Stimulated activated CD4-positive, alpha-beta T cell treated with anti-CD3 and anti-CD28 coated beads, Interleukin-12 subunit alpha, Interleukin-12 subunit beta, amount 100 ng/mL, for 24 hours (primary cell): ENCODE results near the gene CWH43.
A peak's percentile ranks its signal among the peaks of the same experiment; 100 is the strongest.
"Not testable (repeated sequence)": the region's sequence is repeated elsewhere in the genome, so short reads cannot be mapped to it uniquely, and the experiment has no call there.

Source experiments
- DNase-seq, 2 experiments: peaks; one replicate each; pipeline ENCODE4 v3.0.0-alpha.2; 2020; ENCODE audit warnings: low read depth in 2 of 2

The CWH43 gene

DNA sequence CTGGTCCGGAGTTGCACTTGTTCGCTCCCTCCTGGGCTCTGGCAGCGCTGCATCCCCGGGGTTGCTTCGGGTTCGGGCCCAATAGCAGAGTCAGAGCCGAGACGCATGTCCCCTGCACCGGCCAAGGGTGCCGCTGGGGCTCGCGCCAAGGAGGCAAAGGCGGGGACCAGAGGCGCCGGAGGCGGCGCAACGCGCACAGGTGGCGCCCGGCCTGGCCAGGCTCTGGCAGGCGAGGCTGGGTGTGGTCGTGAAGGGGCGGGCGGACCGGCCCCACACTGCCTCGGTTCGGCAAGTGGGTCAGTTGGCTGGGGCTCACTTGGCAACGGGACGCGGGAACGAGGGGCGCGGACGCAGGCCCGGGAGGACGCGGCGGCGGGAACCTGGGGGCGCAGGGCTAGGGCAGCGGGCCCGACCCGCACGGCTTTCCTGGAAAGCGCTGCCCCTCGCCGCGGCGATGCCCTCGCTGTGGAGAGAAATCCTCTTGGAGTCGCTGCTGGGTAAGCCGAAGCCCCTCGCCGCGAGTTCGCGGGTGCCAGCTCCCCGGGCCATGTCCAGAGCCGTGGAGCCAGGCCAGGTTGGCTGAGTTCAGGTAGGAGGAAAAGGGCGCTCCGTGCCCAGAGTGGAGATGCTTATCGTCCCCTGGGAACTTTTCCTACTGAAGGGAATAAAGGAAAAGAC lies at the start of gene CWH43:
Gene CWH43 (plus strand): TSS at position 300 of the 678 bp plus-strand sequence. CDS start 155 bp downstream, at position 455.
- DNase-seq, result no peak

GRCh38 chr4:48937033-48937432 lies 49.0 kb upstream of the CWH43 start:
- no peak for DNase-seq

GRCh38 chr4:48938831-48939230 lies 47.2 kb upstream of the CWH43 start:
- no peak for DNase-seq

DNA sequence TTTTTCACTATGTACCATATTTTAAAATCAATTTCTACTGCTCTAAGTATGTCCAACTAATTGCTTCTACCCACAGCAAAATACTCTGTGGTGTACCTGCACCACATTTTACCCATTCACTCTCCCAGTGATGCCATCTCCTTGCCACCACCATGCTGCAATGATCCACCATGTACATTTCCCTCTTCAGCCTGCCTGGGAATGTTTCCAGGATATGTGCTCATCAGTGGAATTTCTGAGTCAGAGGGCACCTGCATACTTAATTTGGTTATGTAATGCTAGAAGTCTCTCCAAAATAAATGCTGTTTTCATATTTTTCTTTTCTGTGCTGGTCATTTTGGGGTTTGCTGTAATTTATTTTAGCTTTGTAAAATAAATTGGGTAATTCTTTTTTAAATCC lies 46.3 kb upstream of the CWH43 start:
- DNase-seq, result no peak

GRCh38 chr4:48943387-48943786 lies 42.7 kb upstream of the CWH43 start:
- no peak for DNase-seq

GRCh38 chr4:48944252-48944651 lies 41.8 kb upstream of the CWH43 start:
- no peak for DNase-seq

- peak; percentile 9 to 48 for DNase-seq
Measured at GRCh38 chr4:48944756-48945241, 41.3 kb upstream of the CWH43 start.

GRCh38 chr4:48945981-48946380 lies 40.1 kb upstream of the CWH43 start:
- DNase-seq, result no peak

DNA sequence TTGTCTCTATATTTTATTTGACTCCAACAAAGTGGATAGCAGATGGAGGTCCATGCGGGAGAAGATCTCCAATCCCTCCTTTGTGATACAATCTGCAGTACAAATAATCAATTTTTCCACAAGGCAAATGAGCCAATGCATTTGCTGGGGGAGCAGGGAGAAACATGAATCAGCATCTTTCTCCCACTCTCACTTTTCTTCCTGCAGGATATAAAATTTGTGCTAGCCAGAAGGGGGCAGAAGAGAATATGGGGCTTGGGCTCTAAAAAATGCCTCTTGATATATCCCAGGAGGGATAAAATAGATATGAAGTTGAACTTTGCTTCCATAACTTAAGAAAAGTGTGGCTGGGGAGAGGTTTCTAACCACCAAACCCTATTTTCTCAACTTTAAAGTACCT lies 38.3 kb upstream of the CWH43 start:
- DNase-seq, result no peak

DNA sequence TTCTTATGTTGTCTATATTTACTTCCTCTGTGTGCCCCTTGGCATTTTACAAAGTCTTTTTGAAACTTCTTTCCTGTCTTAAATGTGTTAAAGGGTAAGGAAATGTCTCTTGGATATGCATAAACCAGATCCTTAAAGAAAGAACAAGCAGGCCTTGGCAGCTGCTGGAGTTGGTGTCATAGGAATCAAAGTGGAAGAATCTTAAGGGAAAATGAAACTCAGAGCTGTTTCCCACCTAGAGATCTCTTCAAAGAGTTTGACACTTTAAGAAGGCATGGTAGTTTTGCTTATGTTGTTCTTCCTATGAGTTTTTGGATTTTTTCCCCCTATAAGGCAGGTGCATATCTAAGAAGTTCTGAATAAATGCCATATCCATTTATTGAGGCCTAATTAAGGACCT lies 37.0 kb upstream of the CWH43 start:
- no peak for DNase-seq

- no peak for DNase-seq
Measured at GRCh38 chr4:48949518-48950219, 36.4 kb upstream of the CWH43 start.

- DNase-seq, result no peak
Measured at GRCh38 chr4:48954314-48954713, 31.8 kb upstream of the CWH43 start.

GRCh38 chr4:48957366-48957765 lies 28.7 kb upstream of the CWH43 start:
- not testable (repeated sequence) for DNase-seq

DNA sequence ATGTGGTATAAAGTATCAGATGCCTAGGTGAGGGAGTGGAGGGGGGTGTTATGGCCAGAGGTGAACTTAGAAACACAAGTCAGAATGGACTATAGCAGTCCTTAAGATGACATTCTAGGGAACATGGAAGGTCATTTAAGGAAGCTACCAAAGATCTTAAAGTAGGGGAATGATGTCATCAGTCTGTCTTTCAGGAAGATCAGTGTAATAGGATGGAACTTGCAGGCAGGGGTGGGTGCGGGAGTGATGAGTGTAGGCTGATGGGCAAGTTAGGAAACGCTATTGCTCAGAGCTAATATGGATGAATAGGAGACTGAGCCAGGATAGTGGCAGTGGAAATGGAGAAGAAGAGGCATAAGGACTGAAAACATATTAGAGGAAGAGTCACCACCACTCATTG lies 27.5 kb upstream of the CWH43 start:
- DNase-seq, result no peak

DNA sequence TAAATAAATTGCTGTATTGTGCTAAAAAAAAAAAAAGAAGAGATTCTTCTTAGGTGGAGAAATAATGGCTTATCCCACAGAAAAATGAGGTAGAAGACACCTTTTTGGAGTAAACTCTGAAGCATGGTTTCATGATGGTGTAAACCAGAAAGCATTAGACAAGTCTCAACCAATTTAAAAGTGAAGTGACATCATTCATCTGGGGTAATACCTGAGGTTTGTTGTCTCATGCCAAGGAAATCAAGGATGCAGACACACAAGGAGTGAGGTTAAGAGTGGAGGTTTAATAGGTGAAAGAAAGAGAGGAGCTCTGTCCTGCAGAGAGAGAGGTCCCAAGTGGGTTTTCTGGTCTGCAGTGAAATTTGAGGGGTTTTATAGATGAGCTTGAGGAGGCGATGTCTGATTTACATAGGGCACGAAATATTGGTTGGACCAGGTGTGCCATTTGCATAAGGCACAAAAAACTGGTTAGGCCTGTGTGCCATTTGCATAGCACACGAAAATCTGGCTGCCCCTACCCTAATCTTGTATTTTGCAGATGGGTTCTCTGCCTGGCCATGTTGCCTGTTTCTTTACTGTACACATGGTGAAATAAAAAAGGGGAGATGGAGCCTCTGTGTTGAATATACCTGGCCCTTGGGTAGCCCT lies 25.0 kb upstream of the CWH43 start:
- no peak for DNase-seq

DNA sequence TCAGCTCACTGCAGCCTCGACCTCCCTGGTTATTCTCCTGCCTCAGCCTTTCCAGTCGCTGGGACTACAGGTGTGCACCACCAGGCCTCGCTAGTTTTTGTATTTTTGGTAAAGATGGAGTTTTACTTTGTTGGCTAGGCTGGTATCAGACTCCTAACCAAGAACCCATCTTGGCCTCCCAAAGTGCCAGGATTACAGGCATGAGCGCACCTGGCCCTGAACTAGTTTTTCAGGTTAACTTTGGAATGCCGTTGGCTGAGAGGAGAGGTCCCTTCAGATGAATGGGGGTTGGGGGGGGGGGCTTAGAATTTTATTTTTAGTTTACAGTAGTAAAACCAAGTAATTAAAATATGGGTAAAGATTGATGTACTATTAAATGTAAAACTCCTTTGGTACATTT lies 23.4 kb upstream of the CWH43 start:
- DNase-seq, result no peak

- DNase-seq, result peak; percentile 35 to 69
Measured at GRCh38 chr4:48963042-48963679, 22.9 kb upstream of the CWH43 start.

DNA sequence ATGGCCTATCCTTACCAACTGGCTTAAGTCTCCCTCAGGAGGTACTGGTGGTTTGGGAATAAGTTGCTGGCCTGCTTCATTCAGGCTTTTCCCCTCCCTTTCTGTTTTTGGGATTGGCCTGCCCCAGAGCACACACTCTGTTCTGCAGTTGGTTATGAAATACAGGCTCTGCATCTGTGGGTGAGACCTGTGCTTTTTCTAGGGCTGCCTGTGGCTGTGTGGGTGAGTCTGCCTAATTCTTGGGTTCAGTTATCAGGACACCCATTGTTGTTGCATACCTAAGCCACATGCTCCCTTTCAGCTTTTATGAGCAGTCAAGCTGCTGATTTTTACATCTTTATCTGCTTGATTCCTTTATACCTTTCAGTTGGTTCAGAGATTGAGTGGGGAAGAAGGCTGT lies 19.0 kb upstream of the CWH43 start:
- DNase-seq, result no peak

DNA sequence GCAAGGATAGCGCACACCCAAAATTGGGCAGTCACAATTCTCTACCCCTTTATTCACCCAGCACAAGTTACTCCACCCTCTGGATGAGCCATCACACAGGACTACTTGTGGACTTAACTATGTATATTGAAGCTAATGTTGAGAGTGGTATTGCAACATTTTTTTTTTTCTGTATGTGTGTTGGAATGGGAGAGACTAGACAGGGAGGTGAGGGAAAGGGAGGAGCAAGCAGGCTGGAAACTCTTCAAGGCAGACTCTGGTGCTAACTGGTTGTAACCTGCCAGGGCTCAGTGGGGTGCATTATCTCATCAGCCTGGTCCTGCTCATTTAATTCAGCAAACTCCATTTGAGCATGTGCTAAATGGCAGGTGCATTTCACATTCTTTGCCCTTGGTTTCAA lies 18.4 kb upstream of the CWH43 start:
- DNase-seq, result no peak

DNA sequence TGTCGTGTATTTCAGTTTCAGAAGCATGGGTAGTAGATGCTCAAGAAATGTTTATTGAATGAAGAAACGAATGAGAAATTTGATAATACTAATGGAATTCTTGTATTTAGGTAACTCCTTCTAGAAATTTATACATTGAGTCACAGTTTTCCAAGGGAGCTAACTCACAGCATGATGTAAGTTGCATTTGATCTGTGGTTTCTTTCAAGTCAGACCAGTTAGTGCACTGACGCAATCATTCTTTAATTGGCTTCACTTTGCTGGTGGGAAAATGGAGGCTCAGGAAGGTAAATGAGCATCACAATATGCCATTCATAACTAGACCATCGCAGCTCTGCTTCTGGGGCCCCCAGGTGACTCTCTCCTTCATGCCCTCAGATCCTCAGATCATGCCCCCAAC lies 17.3 kb upstream of the CWH43 start:
- no peak for DNase-seq

DNA sequence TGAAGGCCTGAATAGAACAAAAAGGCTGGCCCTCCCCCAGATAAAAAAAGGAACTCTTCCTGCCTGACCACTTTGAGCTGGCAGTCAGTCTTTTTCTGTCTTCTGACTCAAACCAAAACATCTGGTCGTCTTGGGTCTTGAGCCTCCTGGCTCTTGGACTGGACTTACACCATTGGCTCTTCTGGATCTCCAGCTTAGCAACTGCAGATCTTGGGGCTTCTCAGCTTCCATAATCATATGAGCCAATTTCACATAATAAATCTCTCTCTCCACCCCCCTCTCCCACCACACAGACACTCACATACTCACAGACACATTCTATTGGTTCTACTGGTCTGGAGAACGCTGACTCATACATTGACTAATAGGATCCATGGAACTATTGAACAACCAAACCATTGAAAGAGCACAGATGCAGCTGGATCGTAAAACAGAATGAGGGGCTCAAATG lies 15.6 kb upstream of the CWH43 start:
- no peak for DNase-seq

DNA sequence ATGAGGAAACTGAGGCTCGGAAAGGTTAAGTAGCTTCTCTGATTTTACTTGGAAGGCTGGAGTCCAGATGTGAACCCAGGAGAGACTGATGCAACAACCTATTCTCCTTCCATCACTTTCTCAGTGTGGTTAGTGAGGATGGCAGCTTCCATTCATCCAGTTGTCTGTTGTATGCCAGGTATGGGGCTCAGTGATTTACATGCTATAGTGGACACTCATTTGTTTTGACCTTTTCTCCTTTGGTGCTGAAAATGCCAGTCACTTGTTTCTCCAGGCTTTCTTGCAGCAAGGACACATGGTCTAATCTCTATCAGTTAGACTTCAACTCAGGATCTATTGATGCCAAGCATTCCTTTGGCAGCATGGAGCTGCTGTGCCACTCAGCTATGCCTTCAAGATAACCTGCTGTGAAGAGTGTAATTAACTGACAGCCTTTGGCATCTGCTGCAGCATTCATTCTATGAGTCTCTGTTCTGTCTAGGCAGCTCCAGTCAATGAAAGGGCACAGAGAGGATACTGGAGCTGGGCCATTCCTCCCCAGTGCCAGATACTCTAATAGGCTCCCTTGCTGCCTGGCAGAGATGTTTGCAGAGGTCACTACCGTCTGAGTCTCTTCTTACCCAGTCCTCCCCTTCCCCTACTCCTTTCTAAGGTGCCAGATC lies 11.0 kb upstream of the CWH43 start:
- no peak for DNase-seq
